RPMI7951 (cell line): ENCODE results near the gene PRRX1. TPM values are rescaled to one million over a fixed set of nuclear protein-coding genes. Genes with fewer than 3 reads are reported as not detected.

ENCODE experiments used
- DNase-seq: peaks from one replicate; pipeline ENCODE4 v3.0.0-alpha.2; 2012; ENCODE audit warnings: low read depth
- total RNA-seq: library from RNA; depleted of rRNA; stranded (reverse); fragments of >200 nt; shearing (Covaris generic); gene quantifications from 2 replicates; pipeline ENCODE4 v1.2.3, GENCODE V29; 2014

Gene PRRX1
- total RNA-seq, 1 experiment from 2014 or later = 52.6 TPM

GRCh38 chr1:170664828-170665612, 1.1 kb downstream of the PRRX1 start:
- DNase-seq = peak; percentile 67

- DNase-seq = no peak
Measured at GRCh38 chr1:170665629-170666028, 1.7 kb downstream of the PRRX1 start.

GRCh38 chr1:170666541-170667254, 2.8 kb downstream of the PRRX1 start:
- no peak for DNase-seq

GRCh38 chr1:170668209-170669106, 4.5 kb downstream of the PRRX1 start:
- no peak for DNase-seq

- no peak for DNase-seq
Measured at GRCh38 chr1:170669107-170669445, 5.1 kb downstream of the PRRX1 start.

GRCh38 chr1:170669586-170670530, 5.9 kb downstream of the PRRX1 start:
- DNase-seq = no peak

GRCh38 chr1:170670802-170671628, 7.1 kb downstream of the PRRX1 start:
- DNase-seq = no peak

- DNase-seq = no peak
Measured at GRCh38 chr1:170671629-170671963, 7.7 kb downstream of the PRRX1 start.

- DNase-seq = no peak
Measured at GRCh38 chr1:170672316-170672715, 8.4 kb downstream of the PRRX1 start.

- no peak for DNase-seq
Measured at GRCh38 chr1:170674239-170674638, 10.3 kb downstream of the PRRX1 start.

- no peak for DNase-seq
Measured at GRCh38 chr1:170674986-170675385, 11.1 kb downstream of the PRRX1 start.

GRCh38 chr1:170675865-170676264, 11.9 kb downstream of the PRRX1 start:
- no peak for DNase-seq

GRCh38 chr1:170676628-170677027, 12.7 kb downstream of the PRRX1 start:
- DNase-seq = no peak

GRCh38 chr1:170678027-170678600, 14.2 kb downstream of the PRRX1 start:
- DNase-seq = no peak

GRCh38 chr1:170680428-170680827, 16.5 kb downstream of the PRRX1 start:
- DNase-seq = no peak

GRCh38 chr1:170682169-170682568, 18.2 kb downstream of the PRRX1 start:
- DNase-seq = no peak

GRCh38 chr1:170682809-170683208, 18.9 kb downstream of the PRRX1 start:
- DNase-seq = no peak

GRCh38 chr1:170685166-170685565, 21.2 kb downstream of the PRRX1 start:
- DNase-seq = peak; percentile 78

GRCh38 chr1:170686291-170686690, 22.4 kb downstream of the PRRX1 start:
- DNase-seq = no peak

GRCh38 chr1:170687621-170688020, 23.7 kb downstream of the PRRX1 start:
- peak; percentile 31 for DNase-seq
